ENCODE data around the gene RAPGEF2. TPM values are rescaled to one million over a fixed set of nuclear protein-coding genes. Genes with fewer than 3 reads are reported as not detected.

RAPGEF2 gene
- total and polyA plus RNA-seq, 2 of the 8 experiments (the other 6 are each of a cell fraction or from before 2014, with no cell fraction given), result 24.4 to 48.6 TPM

DNA sequence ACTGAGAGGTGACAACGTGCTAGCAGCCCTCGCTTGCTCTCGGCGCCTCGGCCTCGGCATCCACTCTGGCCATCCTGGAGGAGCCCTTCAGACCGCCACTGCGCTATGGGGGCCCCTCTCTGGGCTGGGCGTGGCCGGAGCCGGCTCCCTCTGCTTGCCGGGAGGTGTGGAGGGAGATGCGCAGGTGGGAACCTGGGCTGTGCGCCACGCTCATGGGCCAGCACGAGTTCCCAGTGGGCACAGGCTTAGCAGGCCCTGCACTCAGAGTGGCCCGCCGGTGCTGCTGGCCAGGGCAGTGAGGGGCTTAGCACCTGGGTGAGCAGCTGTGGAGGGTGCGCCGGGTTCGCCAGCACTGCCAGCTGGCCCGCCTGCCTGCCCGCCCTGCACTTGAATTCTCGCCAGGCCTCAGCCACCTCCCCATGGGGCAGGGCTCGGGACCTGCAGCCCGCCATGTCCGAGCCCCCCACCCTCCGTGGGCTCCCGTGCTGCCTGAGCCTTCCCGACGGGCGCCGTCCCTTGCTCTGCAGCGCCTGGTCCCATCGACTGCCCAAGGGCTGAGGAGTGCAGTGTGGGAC, 148.0 kb downstream of the RAPGEF2 start:
- no peak overlapping the region for H3K27ac ChIP-seq (ENCODE audit: low read depth, low read length)
- H4K5ac ChIP-seq (ENCODE audit: insufficient read length, low read depth, low read length), result no peak overlapping the region
- 95% methylated on average over 29 of the region's 35 CpGs; no CpG with 5 or more reads in 1 of the 2 experiments for WGBS, 2 experiments (ENCODE audit: extremely low coverage in 1 of 2, insufficient coverage in 1 of 2, insufficient read length in 1 of 2, insufficient replicate concordance in 2 of 2, low coverage in 1 of 2, low lambda C conversion rate in 2 of 2, missing lambda C conversion rate in 1 of 2)
- no peak overlapping the region for H3K4me3 ChIP-seq (ENCODE audit: extremely low read depth in 1 of 4, insufficient read depth in 2 of 4, low read depth in 3 of 4, low read length in 4 of 4)
- no peak overlapping the region for H3K4me2 ChIP-seq (ENCODE audit: insufficient read depth in 1 of 2, low read depth in 2 of 2, low read length in 2 of 2)
- no peaks in the 10 kb centered on the region for H3K23me2 ChIP-seq (ENCODE audit: low read depth, low read length)
- H3K23ac ChIP-seq (ENCODE audit: insufficient read length), result no peak overlapping the region
- H3K79me1 ChIP-seq (ENCODE audit: low read depth, low read length), result no peaks in the 10 kb centered on the region
- no peak overlapping the region for H3K4ac ChIP-seq (replicated peaks; ENCODE audit: insufficient read length, low read depth, low read length)
- no peaks in the 10 kb centered on the region for H3K4me1 ChIP-seq (replicated peaks in 1 of 4; ENCODE audit: control insufficient read depth in 3 of 4, insufficient read depth in 4 of 4, low read length in 3 of 4)
- no peak overlapping the region for H2BK12ac ChIP-seq (ENCODE audit: low read depth, low read length)
- H3K14ac ChIP-seq (ENCODE audit: insufficient read length), result no peak overlapping the region
- H3K18ac ChIP-seq (ENCODE audit: extremely low read depth, low read length), result no peak overlapping the region
- no peak overlapping the region for H2BK5ac ChIP-seq (ENCODE audit: low read depth, low read length)
- no peaks in the 10 kb centered on the region for H3K27me3 ChIP-seq (replicated peaks in 1 of 4; ENCODE audit: control insufficient read depth in 3 of 4, extremely low read depth in 1 of 4, insufficient read depth in 3 of 4, low read length in 3 of 4)
- no peaks in the 10 kb centered on the region for H4K20me1 ChIP-seq (replicated peaks in 1 of 2; ENCODE audit: control insufficient read depth in 1 of 2, insufficient read depth in 2 of 2, low read length in 2 of 2)
- no peak overlapping the region for H2BK15ac ChIP-seq (ENCODE audit: low read length)
- H2BK120ac ChIP-seq (replicated peaks; ENCODE audit: low read depth, low read length), result no peak overlapping the region
- H3K9me3 ChIP-seq (ENCODE audit: insufficient read depth in 2 of 2, low read depth in 1 of 2, low read length in 1 of 2), result peaks cover 8% of the 10 kb centered on the region in 2 experiments; a peak in 3 of 4 replicates
- H2BK20ac ChIP-seq (ENCODE audit: low read length), result no peak overlapping the region
- DNase-seq (ENCODE audit: low read depth in 1 of 2, low spot score in 2 of 2), result no peak
- no peaks in the 10 kb centered on the region for H3K79me2 ChIP-seq (ENCODE audit: control insufficient read depth in 1 of 2, insufficient read depth in 2 of 2, low read length in 2 of 2)
- ChIA-PET POLR2A (ENCODE audit: partially characterized antibody) (no interaction called here), CTCF (ENCODE audit: partially characterized antibody) (no interaction called here)
- H3K36me3 ChIP-seq (ENCODE audit: control insufficient read depth in 2 of 4, insufficient read depth in 4 of 4, low read length in 3 of 4), result peaks cover 0 to 8% (median 3%) of the 10 kb centered on the region in 4 experiments; a peak in 3 of 8 replicates
- no peak for FAIRE-seq
- no peak overlapping the region for H4K8ac ChIP-seq (ENCODE audit: extremely low read depth, insufficient read depth, low read length)
- no peak overlapping the region for H3K56ac ChIP-seq (replicated peaks; ENCODE audit: insufficient read length, low read depth, low read length)
- H3K9ac ChIP-seq (replicated peaks in 1 of 4; ENCODE audit: extremely low read depth in 1 of 4, low read depth in 3 of 4, low read length in 3 of 4), result no peak overlapping the region
- H2AFZ ChIP-seq (ENCODE audit: low read length), result no peak overlapping the region
- H4K91ac ChIP-seq (replicated peaks; ENCODE audit: insufficient read length, low read length), result no peak overlapping the region
- H2AK5ac ChIP-seq (ENCODE audit: low read depth, low read length), result no peak overlapping the region
- TF ChIP-seq RBBP5 (IDR thresholded peaks at IDR 0.05; ENCODE audit: borderline replicate concordance, low read depth, low read length), result no peak
- no peak for TF ChIP-seq FOSL1 (IDR thresholded peaks at IDR 0.05; ENCODE audit: insufficient read depth, low read depth, low read length)
- TF ChIP-seq SAP30 (IDR thresholded peaks at IDR 0.05; ENCODE audit: insufficient read depth, insufficient replicate concordance, low read length), result no peak
- TF ChIP-seq GABPA (IDR thresholded peaks at IDR 0.05; ENCODE audit: borderline replicate concordance, insufficient read depth, low read length), result no peak
- no peak for TF ChIP-seq CBX8 (IDR thresholded peaks at IDR 0.05; ENCODE audit: borderline replicate concordance, low read depth, low read length)
- no peak for TF ChIP-seq YY1 (IDR thresholded peaks at IDR 0.05; ENCODE audit: low read depth, low read length)
- no peak for TF ChIP-seq POLR2AphosphoS5 (IDR thresholded peaks at IDR 0.05; ENCODE audit: low read depth, low read length)
- no peak for TF ChIP-seq SIX5 (IDR thresholded peaks at IDR 0.05; ENCODE audit: low read depth, low read length)
- TF ChIP-seq POU5F1 (IDR thresholded peaks at IDR 0.05; ENCODE audit: low read depth, low read length), result no peak
- TF ChIP-seq ASH2L (IDR thresholded peaks at IDR 0.05; ENCODE audit: low read length), result no peak
- no peak for TF ChIP-seq CHD2 (IDR thresholded peaks at IDR 0.05; ENCODE audit: low read length)
- TF ChIP-seq EZH2 (IDR thresholded peaks at IDR 0.05; ENCODE audit: low read depth, low read length, severe bottlenecking), result no peak
- no peak for TF ChIP-seq KDM4A (IDR thresholded peaks at IDR 0.05; ENCODE audit: low read depth, low read length, severe bottlenecking)
- no peak for TF ChIP-seq PHF8 (conservative IDR thresholded peaks at IDR 0.05; ENCODE audit: low read depth, low read length)
- no peak for TF ChIP-seq MAFK (IDR thresholded peaks at IDR 0.05; ENCODE audit: low read depth, low read length)

All from H1 (cell line).